Cardiac muscle cell (in vitro differentiated cells and primary cell): ENCODE measurements around the gene GABBR2. TPM values are rescaled to one million over a fixed set of nuclear protein-coding genes. Genes with fewer than 3 reads are reported as not detected.

Source experiments
- DNase-seq, 2 donors: peaks; one replicate each; pipeline versions ENCODE4 v3.0.0 to v3.0.0-alpha.2; 2010 to 2017; ENCODE audit warnings: low read depth in 1 of 2, low spot score in 1 of 2
- H3K27ac ChIP-seq: fragments of 200-600 bp; sonication (generic); 2 replicates; pipeline ENCODE4 v1.5.1; 2016
- H3K27me3 ChIP-seq: fragments of 200-600 bp; sonication (generic); 2 replicates; pipeline ENCODE4 v1.6.0; 2016; ENCODE audit warnings: control low read depth
- H3K36me3 ChIP-seq: fragments of 200-600 bp; sonication (generic); 2 replicates; pipeline ENCODE4 v1.5.1; 2016; ENCODE audit warnings: control low read depth
- H3K4me1 ChIP-seq: fragments of 200-600 bp; sonication (generic); 2 replicates; pipeline ENCODE4 v1.8.1; 2017; ENCODE audit warnings: low read depth, mild to moderate bottlenecking, mixed run types
- H3K4me3 ChIP-seq: fragments of 200-600 bp; sonication (generic); 2 replicates; pipeline ENCODE4 v1.5.1; 2016; ENCODE audit warnings: mild to moderate bottlenecking
- H3K9me3 ChIP-seq: fragments of 200-600 bp; sonication (generic); 2 replicates; pipeline ENCODE4 v1.5.1; 2017; ENCODE audit warnings: low read depth, mild to moderate bottlenecking, control low read depth
- polyA plus RNA-seq: library from polyadenylated mRNA; unstranded; fragments of >200 nt; fragmentation: Nextera tagmentation; extraction: Ambion mirVana; gene quantifications from 2 replicates; pipeline ENCODE4 v1.2.1, GENCODE V29; 2016
- total RNA-seq: library from RNA; depleted of rRNA; stranded (reverse); fragments of >200 nt; gene quantifications from 2 replicates; pipeline ENCODE4 v1.2.3, GENCODE V29; 2016
- TF ChIP-seq, protein P1 (sequence below): IDR thresholded peaks from 2 replicates; pipeline ENCODE4 v1.5.1; 2012; ENCODE audit warnings: low read depth, mild to moderate bottlenecking, low read length

The GABBR2 gene
- total RNA-seq (0.06 TPM in 1 of 2 replicates, not detected in the other), polyA plus RNA-seq (0.11 TPM in 1 of 2 replicates, not detected in the other)

DNA sequence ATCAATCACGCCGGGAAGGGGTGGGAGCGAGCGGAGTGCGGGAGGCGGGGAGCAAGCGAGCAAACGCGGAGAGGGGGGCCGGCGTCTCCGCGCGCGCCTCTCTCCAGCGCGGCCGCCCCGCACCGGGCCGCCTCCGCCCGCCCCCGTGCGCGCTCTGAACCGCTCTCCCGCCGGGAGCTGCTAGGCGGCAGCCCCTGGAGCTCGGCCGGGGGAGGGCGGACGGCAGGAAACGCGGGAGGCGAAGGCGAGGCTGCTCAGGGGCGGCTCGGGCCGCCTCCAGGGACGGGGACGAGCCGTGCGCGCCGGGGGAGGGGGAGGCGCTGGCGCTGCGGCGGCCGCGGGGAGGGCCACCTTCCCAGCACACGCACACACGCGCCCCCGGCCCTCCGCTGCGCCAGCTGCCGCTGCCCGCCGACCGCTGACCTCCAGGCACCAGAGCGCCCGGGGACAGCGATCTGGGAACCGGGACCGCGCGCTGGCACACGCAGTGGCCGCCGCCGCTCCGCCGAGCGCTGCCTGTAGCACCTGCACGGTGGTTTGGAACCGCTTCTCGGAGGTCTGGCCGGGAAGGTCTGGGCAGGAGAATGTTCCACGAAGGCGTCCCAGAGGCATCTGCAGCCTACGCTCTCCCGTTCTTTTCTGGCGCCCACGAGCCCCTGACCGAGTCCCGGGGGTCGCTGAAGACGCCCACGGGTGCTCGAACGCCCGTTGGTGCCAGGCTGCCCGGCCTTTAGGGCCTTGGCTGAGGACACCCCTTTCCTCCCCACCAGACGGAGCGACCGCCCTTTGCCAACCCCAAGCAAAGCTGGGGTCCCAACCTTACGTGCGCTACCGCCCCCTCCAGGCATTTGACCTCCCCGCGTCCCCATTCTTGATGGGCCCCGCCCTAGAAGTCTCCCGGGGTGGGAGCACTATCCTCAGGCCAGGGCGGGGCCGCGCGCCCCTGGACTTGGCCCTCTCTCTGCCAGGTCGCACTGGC is at the start of gene GABBR2:
Gene GABBR2, minus strand, starts transcription at position 3 of the 979 bp plus-strand sequence. CDS start 198 bp downstream, outside the sequence.
- Histone ChIP-seq H3K4me1 (peaks cover 10% of the 10 kb centered on the region), H3K36me3 (no peaks in the 10 kb centered on the region), H3K27ac (no peak within 1 kb of the TSS), H3K4me3 (peak within 1 kb of the TSS; percentile 45), H3K9me3 (no peaks in the 10 kb centered on the region), H3K27me3 (peaks cover 97% of the 10 kb centered on the region)
- peak in 1 of 2 donors; percentile 59 for DNase-seq
- TF ChIP-seq, protein P1, sequence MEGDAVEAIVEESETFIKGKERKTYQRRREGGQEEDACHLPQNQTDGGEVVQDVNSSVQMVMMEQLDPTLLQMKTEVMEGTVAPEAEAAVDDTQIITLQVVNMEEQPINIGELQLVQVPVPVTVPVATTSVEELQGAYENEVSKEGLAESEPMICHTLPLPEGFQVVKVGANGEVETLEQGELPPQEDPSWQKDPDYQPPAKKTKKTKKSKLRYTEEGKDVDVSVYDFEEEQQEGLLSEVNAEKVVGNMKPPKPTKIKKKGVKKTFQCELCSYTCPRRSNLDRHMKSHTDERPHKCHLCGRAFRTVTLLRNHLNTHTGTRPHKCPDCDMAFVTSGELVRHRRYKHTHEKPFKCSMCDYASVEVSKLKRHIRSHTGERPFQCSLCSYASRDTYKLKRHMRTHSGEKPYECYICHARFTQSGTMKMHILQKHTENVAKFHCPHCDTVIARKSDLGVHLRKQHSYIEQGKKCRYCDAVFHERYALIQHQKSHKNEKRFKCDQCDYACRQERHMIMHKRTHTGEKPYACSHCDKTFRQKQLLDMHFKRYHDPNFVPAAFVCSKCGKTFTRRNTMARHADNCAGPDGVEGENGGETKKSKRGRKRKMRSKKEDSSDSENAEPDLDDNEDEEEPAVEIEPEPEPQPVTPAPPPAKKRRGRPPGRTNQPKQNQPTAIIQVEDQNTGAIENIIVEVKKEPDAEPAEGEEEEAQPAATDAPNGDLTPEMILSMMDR, result no peak

DNA sequence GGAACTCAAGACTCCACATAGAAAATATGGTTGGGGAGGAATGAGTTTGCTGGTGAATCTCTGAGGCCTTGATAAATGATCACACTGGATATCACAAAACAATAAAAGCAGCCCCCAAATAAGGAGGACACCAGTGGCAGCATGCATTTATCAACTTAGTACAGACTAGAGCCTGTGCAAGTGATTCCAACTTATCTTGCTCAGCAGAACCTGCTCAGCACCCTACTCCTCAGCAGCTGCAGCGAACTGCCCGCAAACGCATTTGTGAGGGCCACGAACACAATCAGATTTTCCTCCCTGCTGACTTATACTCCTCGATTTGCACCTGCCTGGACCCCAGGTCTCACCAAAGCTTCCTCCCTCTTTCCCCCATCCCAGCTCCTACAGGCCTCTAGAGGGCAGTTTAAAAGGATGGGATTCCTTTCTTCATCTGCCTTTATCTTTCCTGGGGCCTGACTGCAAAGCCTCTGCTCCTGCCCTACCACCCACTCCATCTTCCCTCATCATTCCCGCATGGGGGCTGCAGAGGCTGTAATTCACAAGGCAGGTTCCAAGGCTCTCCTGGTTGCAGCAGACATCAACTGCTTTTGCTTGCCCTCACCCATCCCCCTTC is 46.4 kb upstream of the GABBR2 start:
- H3K4me1 ChIP-seq, result no peaks in the 10 kb centered on the region

DNA sequence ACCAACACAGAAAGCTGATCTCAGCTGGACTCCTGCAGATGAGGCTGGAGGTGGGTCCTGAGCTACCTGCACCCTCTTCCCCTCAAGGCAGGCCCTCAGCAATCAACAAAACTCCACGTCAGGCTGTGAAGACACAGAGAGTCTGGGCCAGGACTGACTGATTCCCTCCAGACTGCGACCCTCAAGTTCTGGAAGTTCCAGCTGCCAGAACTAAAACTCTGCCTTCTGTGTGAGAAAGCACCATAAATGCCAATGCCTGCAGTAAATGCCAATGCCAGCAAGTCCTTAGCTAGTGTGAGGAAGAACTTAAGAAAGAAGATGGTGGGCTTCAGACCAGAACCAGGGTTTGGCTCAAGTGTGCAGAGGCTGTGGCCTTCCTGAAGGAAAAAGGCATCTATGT is 42.5 kb upstream of the GABBR2 start:
- H3K4me3 ChIP-seq, result no peak overlapping the region
- no peaks in the 10 kb centered on the region for H3K4me1 ChIP-seq
- TF ChIP-seq, protein P1, result no peak
- no peak for DNase-seq
- H3K27me3 ChIP-seq, result no peaks in the 10 kb centered on the region
- H3K27ac ChIP-seq, result no peak overlapping the region
- no peaks in the 10 kb centered on the region for H3K9me3 ChIP-seq
- H3K36me3 ChIP-seq, result peaks cover 30% of the 10 kb centered on the region

More for the DNA sequence above, 46.4 kb upstream of the GABBR2 start:
- Histone ChIP-seq H3K4me3 (no peak overlapping the region), H3K27ac (no peak overlapping the region), H3K9me3 (no peaks in the 10 kb centered on the region), H3K27me3 (no peaks in the 10 kb centered on the region), H3K36me3 (peaks cover 29% of the 10 kb centered on the region)
- DNase-seq, result no peak
- TF ChIP-seq, protein P1, result no peak

DNA sequence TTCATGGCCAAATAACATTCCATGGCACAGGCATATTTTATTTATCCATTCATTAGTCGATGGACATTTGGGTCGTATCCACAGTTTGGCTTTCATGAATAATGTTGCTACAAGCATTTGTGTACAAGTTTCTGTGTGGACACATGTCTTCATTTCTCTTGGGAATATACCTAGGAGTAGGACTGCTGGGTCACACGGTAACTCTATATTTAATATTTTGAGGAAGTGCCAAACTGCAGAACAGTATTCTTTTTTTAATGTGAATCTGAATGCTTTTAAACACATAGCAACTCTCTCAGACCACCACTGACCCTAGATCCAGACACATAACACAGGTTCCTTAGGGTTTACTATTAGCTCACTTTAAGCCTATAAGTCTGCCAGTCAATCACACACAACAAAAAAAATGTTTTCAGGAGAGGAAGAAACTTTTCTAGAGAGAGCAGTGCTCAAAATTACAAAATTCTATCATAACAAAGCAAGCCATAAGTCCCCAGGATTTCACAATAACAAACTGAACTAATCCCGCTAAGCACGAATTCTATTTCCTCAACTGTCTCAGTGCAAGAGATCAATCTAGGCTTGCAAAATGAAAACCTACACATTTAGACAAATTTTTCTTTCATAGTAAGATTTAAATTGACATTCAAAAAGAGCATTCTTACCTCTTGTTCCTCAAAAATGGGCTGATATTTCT is 41.8 kb upstream of the GABBR2 start:
- Histone ChIP-seq H3K4me1 (no peaks in the 10 kb centered on the region), H3K27me3 (no peaks in the 10 kb centered on the region), H3K9me3 (no peaks in the 10 kb centered on the region), H3K36me3 (peaks cover 27% of the 10 kb centered on the region), H3K4me3 (no peak overlapping the region), H3K27ac (no peak overlapping the region)
- DNase-seq, result no peak
- TF ChIP-seq, protein P1, result no peak

DNA sequence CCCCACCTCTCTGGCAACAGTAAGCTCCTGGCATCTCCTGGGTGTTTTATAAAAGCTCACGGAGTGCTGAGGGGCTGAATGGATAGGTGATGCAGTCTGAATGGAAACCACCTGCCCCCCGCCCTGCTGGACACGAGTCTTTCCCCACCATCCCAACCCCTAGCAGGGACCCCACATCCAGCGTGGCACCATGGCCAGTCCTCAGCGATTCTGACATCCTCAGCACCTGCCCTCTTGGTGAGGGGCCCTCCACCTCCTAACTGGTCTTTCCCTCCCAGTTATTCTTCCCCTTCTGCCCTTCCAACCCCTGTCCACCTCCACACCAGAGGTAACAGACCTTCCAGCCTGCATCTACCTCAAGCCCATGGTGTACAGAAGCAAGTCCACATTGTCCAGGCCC is 38.7 kb upstream of the GABBR2 start:
- Histone ChIP-seq H3K27ac (no peak overlapping the region), H3K36me3 (peaks cover 18% of the 10 kb centered on the region), H3K4me1 (no peaks in the 10 kb centered on the region), H3K27me3 (no peaks in the 10 kb centered on the region), H3K4me3 (no peak overlapping the region), H3K9me3 (no peaks in the 10 kb centered on the region)
- no peak for DNase-seq
- TF ChIP-seq, protein P1, result no peak
